Endothelial cell of umbilical vein (primary cell): ENCODE measurements around the gene KCNH1.

Source experiments
- GATA2 ChIP-seq: IDR thresholded peaks from 2 replicates; pipeline ENCODE4 v1.7.0; 2011; ENCODE audit warnings: low read depth, mild to moderate bottlenecking, moderate library complexity, mixed read lengths, low read length; ENCODE audit not compliant: insufficient read length, insufficient read depth
- TF ChIP-seq, protein P1 (sequence below), 2 donors: IDR thresholded peaks; 1 replicate in 1 of 2; 2 replicates in 1 of 2; pipeline ENCODE4 v1.5.1; 2011; ENCODE audit warnings: low read length in 2 of 2, mild to moderate bottlenecking in 2 of 2, moderate library complexity in 2 of 2, control low read depth in 1 of 2, inconsistent platforms in 1 of 2, low read depth in 1 of 2; ENCODE audit not compliant: insufficient read depth in 1 of 2; ENCODE audit errors: extremely low read depth in 1 of 2

DNA sequence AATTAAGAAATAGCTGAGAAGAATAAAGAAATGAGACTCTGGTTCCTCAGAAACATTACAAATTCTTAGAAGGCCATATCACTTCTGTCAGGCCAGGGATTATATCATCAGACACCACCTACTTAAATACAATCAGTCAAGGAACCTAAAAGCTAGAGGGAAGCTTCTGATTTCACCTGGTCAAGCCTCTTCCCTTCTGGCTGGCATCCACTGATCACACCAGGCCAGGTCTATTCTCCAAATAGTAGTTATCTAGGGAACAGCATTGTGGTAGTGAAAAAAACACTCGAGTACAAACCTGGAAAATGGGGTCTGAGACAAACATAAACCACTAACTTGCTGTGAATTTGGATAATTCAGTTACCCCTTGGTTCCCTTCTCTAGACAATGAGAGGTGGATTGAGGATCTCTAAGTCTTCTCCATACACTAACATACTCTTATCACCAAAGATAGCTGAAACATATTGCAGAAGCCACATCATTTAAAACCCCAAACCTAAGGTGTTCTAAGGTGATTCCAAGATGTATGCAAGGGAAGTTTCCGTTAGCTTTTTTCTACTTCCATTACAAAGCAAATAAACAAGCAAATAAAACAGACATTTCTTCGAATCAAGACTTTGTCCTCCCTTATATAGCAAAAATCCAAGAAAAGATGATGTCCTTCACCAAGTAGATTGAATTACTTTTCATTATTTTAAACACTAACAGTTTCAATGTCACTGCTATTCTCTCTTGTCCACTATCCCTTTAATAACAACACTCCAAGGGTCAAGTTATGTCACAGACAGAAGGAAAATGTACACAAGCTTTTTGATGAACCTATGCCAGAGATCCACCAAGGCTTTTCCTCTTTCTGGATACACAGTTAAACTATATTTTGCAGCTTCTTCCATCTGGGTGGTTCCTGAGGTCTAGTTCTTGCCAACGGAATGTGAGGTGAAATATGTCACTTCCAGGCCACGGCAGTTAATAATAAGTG, 212.9 kb downstream of the KCNH1 start:
- TF ChIP-seq, protein P1, sequence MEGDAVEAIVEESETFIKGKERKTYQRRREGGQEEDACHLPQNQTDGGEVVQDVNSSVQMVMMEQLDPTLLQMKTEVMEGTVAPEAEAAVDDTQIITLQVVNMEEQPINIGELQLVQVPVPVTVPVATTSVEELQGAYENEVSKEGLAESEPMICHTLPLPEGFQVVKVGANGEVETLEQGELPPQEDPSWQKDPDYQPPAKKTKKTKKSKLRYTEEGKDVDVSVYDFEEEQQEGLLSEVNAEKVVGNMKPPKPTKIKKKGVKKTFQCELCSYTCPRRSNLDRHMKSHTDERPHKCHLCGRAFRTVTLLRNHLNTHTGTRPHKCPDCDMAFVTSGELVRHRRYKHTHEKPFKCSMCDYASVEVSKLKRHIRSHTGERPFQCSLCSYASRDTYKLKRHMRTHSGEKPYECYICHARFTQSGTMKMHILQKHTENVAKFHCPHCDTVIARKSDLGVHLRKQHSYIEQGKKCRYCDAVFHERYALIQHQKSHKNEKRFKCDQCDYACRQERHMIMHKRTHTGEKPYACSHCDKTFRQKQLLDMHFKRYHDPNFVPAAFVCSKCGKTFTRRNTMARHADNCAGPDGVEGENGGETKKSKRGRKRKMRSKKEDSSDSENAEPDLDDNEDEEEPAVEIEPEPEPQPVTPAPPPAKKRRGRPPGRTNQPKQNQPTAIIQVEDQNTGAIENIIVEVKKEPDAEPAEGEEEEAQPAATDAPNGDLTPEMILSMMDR (IDR thresholded peaks at IDR 0.05; ENCODE audit: extremely low read depth in 1 of 2, insufficient read depth in 1 of 2, low read depth in 1 of 2, low read length in 2 of 2): no peak
- TF ChIP-seq GATA2: no peak
